Loucy (cell line): ENCODE results near the gene CAPZA1.

Source experiments
- CTCF ChIP-seq: fragments of 200-600 bp; sonication (generic); conservative IDR thresholded peaks from 2 replicates; pipeline ENCODE4 v1.5.1; 2014; ENCODE audit warnings: mild to moderate bottlenecking, antibody characterized with exemption, low read length
- EZH2phosphoT487 ChIP-seq: fragments of 200-600 bp; IDR thresholded peaks from 2 replicates; pipeline ENCODE4 v1.6.1; 2018; ENCODE audit warnings: antibody characterized with exemption, mild to moderate bottlenecking, moderate library complexity, borderline replicate concordance

GRCh38 chr1:112716133-112716720 is 96.6 kb downstream of the CAPZA1 start:
- TF ChIP-seq CTCF (peak; percentile 95), EZH2phosphoT487 (no peak)
